ENCODE data around the gene AP3B1.

DNA sequence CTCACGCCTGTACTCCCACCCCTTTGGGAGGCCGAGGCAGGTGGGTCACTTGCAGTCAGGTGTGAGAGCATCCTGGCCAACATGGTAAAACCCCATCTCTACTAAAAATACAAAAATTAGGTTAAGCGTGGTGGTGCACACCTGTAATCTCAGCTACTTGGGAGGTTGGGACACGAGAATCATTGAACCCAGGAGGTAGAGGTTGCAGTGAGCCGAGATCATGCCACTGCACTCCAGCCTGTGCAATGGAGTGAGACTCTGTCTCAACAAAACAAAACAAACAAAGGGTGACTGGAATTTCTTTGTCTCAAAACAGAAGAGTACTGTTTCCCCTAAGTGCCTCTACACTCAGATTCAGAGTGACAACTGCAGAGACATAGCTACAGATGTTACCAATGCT lies 116.1 kb downstream of the AP3B1 start:
- TF ChIP-seq, protein P1, sequence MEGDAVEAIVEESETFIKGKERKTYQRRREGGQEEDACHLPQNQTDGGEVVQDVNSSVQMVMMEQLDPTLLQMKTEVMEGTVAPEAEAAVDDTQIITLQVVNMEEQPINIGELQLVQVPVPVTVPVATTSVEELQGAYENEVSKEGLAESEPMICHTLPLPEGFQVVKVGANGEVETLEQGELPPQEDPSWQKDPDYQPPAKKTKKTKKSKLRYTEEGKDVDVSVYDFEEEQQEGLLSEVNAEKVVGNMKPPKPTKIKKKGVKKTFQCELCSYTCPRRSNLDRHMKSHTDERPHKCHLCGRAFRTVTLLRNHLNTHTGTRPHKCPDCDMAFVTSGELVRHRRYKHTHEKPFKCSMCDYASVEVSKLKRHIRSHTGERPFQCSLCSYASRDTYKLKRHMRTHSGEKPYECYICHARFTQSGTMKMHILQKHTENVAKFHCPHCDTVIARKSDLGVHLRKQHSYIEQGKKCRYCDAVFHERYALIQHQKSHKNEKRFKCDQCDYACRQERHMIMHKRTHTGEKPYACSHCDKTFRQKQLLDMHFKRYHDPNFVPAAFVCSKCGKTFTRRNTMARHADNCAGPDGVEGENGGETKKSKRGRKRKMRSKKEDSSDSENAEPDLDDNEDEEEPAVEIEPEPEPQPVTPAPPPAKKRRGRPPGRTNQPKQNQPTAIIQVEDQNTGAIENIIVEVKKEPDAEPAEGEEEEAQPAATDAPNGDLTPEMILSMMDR (IDR thresholded peaks at IDR 0.05; ENCODE audit: low read depth, low read length) = no peak
- TF ChIP-seq EZH2phosphoT487 (IDR thresholded peaks at IDR 0.05; ENCODE audit: low read depth) = no peak

Measured in OCI-LY3 (cell line).